Stimulated activated CD8-positive, alpha-beta memory T cell treated with anti-CD3 and anti-CD28 coated beads, Interleukin-12 subunit alpha, Interleukin-12 subunit beta, amount 100 ng/mL, for 24 hours (primary cell): Measurements from ENCODE around the gene IL22RA2.

ENCODE experiments used
- DNase-seq: peaks from one replicate; pipeline ENCODE4 v3.0.0-alpha.2; 2020; ENCODE audit errors: extremely low read depth

The IL22RA2 gene

DNA sequence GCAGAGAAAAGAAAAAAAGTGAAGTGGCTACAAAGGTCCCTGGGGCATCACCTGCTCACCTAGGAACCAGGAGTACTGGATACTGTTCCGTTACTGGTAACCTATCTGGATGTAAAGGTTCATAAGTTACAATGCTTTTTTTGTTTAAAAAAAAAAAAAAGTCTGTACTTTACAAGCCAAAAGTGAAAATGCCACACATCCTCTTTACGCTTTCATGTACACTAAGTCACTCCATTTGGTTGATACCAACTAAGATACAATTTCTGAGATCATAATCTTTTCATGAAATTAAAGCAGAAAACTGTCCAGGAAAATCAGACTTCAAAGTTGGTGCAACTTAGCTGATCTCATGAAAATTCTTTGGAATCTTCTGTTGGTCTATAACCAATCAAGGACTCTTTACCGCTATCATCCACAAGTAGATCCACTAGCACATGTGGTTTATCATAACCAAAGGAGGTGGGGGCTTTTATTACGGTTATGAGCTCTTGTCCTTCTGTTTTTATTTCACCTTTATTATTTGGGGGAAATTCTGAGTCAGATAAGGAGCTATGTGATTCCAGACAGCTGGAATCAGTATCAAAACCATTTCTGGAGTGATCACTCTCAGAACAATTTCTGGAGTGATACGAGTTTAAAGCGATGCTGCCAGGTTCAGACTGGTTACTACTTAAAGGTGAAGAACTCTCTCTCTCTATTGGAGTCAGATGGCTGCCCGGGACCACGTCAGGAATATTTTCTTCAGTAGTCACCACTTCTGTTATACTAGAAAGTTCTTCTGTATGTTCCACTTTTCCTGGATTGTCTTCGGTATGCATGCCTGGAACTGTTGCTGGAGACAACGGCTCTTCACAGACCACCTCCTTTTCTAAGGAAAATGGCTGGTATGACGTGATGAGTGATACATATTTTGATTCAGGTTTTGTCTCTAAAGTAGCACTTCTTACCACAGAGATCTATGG lies 24.5 kb upstream of the IL22RA2 start:
- no peak for DNase-seq

DNA sequence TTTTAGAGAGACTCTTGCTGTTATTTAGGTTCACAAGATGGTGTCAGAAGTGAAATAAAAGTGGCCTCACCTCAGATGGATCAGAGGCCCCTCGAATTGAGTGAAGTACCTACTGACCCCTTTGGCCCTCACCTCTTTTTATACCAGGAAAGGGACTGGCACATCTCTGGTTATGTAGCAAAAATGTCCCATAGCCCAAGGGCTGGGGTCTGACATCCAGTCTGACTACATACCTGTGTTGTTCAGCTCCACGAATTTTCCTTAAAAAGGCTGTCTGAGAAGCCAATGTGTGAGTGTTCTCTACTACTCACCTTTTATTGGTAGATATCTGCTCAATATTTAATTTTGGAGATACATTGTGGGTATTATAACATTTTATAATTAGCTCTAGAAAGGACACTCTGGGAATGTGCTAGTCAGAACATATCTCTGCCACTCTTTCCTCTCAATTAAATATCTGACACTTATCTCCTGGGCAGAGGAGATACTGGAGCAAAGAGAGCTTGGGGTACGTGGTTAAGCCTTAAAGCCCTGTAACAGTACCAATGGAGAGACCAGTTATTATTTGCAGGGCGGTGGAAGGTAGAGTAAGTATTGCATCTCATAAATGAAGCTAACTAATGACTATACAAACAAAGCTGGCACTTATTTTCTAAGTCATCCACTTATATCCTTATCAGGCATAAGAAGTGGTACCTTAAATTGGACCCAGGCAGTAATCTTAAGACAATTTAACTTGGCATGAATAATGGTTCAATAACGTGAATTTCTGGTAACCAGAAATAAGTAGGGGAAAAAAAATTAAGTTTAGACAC lies 20.0 kb upstream of the IL22RA2 start:
- no peak for DNase-seq

DNA sequence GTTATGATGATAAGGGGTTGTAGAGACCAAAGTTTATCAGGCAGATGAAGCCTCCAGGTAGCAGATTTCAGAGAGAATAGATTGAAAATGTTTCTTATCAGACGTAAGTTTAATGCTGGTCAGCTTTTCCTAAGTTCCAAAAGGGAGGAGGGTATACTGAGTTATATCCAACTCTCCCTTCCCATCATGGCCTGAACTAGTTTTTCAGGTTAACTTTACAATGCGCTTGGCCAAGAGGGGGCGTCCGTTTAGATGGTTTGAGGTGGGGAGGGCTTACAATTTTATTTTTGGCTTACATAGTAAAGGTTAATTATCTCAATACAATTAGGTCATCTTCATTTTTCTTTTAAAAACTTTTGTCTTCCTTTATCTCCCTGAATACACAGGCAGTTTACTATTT lies 19.4 kb upstream of the IL22RA2 start:
- DNase-seq, result no peak

DNA sequence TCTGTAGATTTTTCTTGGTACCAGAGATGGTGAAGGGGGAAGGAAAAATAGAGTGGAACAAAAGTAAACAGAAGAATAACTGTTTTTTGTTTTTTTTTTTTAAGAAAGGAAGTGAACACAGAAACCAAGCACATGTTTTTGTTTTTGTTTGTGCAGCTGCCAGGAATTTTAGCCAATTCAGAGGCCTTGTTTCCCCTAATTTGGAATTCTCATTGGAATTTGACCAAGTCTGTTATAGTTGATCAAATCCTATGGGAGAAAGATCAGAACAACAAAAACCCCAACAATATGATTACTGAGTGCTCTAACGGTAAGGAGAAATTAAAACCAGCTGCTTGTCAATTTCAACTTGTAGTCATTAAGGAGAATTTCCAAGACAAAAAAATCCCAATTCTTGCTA lies 18.2 kb upstream of the IL22RA2 start:
- DNase-seq, result no peak

- no peak for DNase-seq
Measured at GRCh38 chr6:137191236-137191635, 17.8 kb upstream of the IL22RA2 start.

DNA sequence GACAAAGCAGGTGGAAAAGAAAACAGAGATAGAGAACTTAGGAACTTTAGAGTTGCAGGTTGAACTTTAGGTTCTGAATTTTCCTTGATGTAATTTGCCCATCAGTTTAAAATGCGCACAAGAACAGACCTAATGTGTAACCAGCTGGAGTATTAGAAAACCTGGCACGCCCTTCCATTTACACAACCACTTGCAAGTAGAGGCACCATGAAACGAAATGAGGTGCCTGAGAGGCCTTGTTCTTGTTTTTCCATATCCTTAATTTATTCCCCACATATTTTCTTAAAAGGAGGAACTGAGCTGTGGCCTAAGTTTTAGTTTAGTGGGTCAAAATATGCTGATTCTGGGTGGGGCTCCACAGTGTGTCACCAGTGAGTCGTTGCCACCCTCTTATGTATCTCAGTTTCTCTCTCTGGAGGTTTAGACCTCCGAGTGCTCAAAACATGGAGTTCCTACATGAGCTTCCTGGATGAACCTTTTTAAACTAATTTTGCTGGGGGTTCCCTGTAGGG lies 17.2 kb upstream of the IL22RA2 start:
- DNase-seq, result no peak

DNA sequence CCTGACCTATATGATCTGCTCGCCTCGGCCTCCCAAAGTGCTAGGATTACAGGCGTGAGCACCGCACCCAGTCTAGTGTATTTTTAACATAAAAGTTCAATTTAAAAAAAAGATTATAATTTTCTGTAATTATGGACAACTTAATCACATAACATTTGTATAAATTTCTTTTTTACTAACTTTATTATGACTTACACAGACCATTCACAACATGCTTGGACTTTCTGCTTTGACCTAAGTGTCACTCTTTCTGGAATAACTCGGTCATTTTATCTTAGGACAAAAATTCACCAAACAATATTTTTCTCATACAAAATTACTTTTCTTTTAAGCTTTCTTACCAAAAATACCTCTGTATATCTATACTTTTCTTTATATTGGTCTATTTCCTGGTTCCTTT lies 15.4 kb upstream of the IL22RA2 start:
- DNase-seq, result no peak

DNA sequence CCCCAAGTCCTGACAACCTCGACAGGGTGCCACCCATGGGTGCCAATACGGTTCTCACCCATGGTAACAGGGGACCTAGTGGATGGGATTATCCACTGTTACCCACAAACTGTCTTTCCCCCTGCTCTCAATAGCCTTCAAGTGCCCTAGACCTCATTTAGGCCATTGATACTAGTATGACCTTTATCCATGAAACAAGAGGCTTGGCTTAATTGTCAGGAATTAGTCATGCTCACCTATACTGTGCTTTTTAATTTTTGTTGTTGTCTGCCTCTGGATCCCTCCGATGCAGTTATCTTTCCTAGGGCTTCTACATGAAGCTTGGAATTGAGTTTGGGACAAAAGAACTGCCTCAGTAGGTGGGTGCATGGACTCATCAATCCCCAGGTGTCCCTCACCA lies 11.8 kb upstream of the IL22RA2 start:
- DNase-seq, result no peak

DNA sequence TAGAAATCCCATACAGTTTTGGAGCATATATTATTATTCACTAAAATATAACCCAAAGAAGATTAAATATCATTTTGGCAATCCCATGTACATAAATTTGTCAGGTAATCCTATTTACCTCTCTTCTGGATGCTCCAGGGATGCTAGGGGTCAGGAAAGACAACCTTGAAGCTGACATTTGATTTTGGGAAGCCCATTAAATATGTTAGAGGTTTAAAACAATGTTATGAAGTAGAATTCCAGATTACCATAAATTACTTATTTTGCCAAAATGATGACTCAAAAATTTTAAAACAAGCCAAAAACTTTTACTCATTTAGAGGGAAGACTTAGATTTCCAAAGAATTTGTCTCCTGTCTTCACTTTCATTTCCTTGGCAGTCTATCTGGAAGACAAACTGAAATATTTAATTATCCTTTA lies 9.2 kb upstream of the IL22RA2 start:
- no peak for DNase-seq

- DNase-seq, result no peak
Measured at GRCh38 chr6:137181891-137182653, 8.6 kb upstream of the IL22RA2 start.

GRCh38 chr6:137177611-137178010 lies 4.2 kb upstream of the IL22RA2 start:
- DNase-seq, result no peak

DNA sequence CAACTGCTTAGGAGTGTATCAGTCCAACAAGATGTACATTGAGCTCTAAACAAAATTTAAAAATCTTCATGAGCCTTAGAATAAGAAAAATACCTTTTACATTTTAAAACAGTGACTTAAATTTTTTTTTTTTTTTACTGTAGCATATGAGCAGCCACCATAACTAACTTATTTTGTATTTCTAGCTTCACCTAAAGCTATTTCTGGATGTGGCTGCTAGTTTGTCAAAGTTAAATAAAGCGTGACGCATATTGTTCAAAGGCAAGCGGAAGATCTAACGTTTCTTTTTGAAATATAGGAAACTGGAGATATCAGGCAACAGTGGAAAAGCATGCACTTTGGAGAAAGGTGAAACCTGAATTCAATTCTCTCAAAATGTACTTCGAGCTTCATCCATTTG lies 3.3 kb upstream of the IL22RA2 start:
- DNase-seq, result no peak

DNA sequence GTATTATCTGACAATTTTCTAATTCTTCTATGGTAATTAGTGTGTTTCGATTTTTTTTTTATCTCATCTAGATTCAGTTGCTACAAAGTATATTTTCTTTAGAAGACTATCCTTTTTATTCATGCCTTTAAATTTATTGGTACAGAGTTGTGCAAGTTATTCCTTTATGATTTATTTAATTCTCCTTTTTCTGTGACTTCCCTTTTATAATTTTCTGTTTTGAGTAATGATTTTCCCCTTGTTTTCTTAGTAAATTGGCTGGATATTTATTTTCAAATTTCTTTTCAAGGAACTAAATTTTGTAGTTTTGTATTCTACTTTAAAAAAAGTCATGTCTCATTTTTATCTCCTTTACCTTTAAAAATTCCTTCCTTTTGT lies 2.4 kb upstream of the IL22RA2 start:
- no peak for DNase-seq

- DNase-seq, result no peak
Measured at GRCh38 chr6:137175157-137175867, 1.9 kb upstream of the IL22RA2 start.

DNA sequence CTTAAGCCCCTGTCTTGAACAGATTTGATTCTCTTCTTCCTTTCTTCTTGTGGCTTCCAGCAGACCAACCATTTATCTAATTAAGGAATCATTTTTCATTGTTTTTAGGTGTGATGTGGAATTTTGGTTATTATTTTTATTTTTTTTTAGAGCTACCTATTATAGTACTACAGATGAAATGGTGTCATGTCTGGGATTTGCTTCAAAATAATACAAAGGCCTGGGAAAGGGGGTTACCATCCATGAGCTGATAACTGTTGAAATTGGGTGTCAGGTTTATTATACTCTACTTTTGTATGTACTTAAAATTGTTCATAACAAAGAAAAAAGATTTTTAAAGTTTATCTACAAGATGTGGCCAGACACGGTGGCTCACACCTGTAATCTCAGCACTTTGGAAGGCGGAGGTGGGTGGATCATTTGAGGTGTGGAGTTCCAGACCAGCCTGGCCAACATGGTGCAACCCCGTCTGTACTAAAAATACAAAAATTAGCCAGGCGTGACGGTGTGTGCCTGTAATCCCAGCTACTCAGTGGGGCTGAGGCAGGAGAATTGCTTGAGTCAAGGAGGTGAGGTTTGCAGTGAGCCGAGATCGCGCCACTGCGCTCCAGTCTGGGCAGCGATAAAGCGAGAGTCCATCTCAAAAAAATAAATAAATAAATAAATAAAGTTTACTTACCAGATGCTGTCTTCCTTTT lies 561 bp downstream of the IL22RA2 start:
- DNase-seq, result no peak

- no peak for DNase-seq
Measured at GRCh38 chr6:137171824-137172733, 1.4 kb downstream of the IL22RA2 start.

DNA sequence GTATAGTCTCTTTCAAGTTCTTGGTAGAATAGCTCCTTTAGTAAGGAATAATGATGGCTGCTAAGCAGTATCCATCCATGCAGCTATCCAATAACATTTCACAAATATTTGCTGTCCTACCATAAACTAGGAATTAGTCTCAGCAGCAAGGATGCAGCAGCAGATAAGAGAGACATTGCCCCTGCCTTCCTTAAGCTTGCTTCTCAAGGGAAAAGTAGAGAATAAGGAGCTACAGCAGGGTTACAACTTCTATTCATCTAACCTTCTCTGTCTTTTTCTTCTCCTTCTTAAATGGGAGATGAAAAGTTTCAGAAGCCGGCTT lies 2.4 kb downstream of the IL22RA2 start:
- DNase-seq, result no peak

DNA sequence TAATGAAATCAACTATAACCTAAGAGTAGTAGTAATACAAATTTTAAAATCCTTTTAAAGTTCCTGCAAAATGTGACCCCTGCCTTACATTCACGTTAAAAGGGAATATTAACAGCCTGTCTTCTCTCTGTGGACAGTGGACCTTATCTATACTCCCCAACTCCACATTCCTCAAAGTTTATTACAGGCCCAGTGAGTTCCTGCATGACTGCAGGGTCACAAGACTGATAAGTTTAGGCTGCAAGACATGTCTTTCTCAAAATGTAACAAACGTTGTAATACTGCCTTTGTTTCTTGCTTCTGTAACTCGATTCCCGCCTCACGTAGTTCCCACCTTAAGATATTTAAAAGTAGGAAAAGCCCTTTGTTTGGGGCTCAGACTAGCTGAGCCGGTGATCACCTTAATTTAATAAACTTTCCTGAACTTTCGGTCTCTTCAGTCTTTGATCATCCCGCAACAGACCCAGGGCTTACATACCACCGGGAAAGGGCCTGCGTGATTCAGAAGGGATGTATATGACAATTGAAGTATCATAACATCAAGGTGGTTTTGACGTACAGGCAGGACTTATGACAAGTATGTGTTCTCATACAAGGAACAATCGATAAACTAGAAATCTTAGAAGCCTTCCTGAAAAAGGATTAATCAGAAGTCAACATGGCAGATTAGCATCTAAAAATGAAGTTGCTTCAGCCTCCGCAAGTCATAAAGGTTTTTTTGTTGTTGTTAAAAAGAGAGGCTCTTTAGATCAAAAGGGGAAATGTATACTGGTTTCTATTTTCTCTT lies 3.0 kb downstream of the IL22RA2 start:
- no peak for DNase-seq
